CD8-positive, alpha-beta memory T cell (primary cell): ENCODE results near the gene UNC13A. TPM values are rescaled to one million over a fixed set of nuclear protein-coding genes. Genes with fewer than 3 reads are reported as not detected.
A peak's percentile ranks its signal among the peaks of the same experiment; 100 is the strongest.

Source experiments
- CTCF ChIA-PET: fragments of 350-600 bp; sonication (Branson Sonifier 250); formaldehyde crosslinking; loops from one replicate; lab custom pipeline; 2021; ENCODE audit warnings: antibody characterized with exemption; lab: Charles Lee
- POLR2A ChIA-PET: fragments of 350-600 bp; sonication (Branson Sonifier 250); formaldehyde crosslinking; loops from one replicate; lab custom pipeline; 2021; ENCODE audit warnings: antibody characterized with exemption; lab: Charles Lee
- DNase-seq, 5 donors: peaks; one replicate each; pipeline versions ENCODE4 v3.0.0 to v3.0.0-alpha.2; 2020 to 2022; ENCODE audit warnings: mixed read lengths in 1 of 5
- H3K27ac ChIP-seq: one replicate; pipeline ENCODE4 v1.7.0; 2013; ENCODE audit warnings: low read depth, mild to moderate bottlenecking, low read length, moderate library complexity
- H3K27me3 ChIP-seq: 2 replicates; pipeline ENCODE4 v1.7.0; 2013; ENCODE audit warnings: low read length, mild to moderate bottlenecking; ENCODE audit not compliant: insufficient read depth, poor library complexity, severe bottlenecking
- H3K36me3 ChIP-seq: 2 replicates; pipeline ENCODE4 v1.7.0; 2013; ENCODE audit warnings: mild to moderate bottlenecking, low read length, moderate library complexity; ENCODE audit not compliant: insufficient read depth
- H3K4me1 ChIP-seq: 2 replicates; pipeline ENCODE4 v1.7.0; 2013; ENCODE audit warnings: mild to moderate bottlenecking, low read length, moderate library complexity; ENCODE audit not compliant: insufficient read depth
- H3K4me3 ChIP-seq: 2 replicates; pipeline ENCODE4 v1.7.0; 2013; ENCODE audit warnings: mild to moderate bottlenecking, low read length
- H3K9me3 ChIP-seq: 2 replicates; pipeline ENCODE4 v1.7.0; 2013; ENCODE audit warnings: mild to moderate bottlenecking, low read length
- H3K27ac Mint-ChIP-seq, 8 donors: one replicate each; pipeline ENCODE4 v1.8.0; 2020 to 2021; ENCODE audit warnings: mixed read lengths in 8 of 8, mild to moderate bottlenecking in 6 of 8, inconsistent platforms in 3 of 8, moderate library complexity in 3 of 8
- H3K27me3 Mint-ChIP-seq, 2 donors: one replicate each; pipeline ENCODE4 v1.8.0; 2020 to 2021; ENCODE audit warnings: mixed read lengths in 2 of 2, mild to moderate bottlenecking in 1 of 2, moderate library complexity in 1 of 2
- H3K36me3 Mint-ChIP-seq, 3 donors: one replicate each; pipeline ENCODE4 v1.8.0; 2020 to 2021; ENCODE audit warnings: mixed read lengths in 3 of 3, inconsistent platforms in 1 of 3, mild to moderate bottlenecking in 1 of 3
- H3K4me1 Mint-ChIP-seq, 3 donors: one replicate each; pipeline ENCODE4 v1.8.0; 2020 to 2021; ENCODE audit warnings: mixed read lengths in 3 of 3, inconsistent platforms in 1 of 3, mild to moderate bottlenecking in 1 of 3
- H3K4me3 Mint-ChIP-seq, 7 donors: one replicate each; pipeline ENCODE4 v1.8.0; 2020 to 2021; ENCODE audit warnings: mixed read lengths in 7 of 7, mild to moderate bottlenecking in 6 of 7, moderate library complexity in 4 of 7, inconsistent platforms in 2 of 7
- H3K9me3 Mint-ChIP-seq, 5 donors: one replicate each; pipeline ENCODE4 v1.8.0; 2020 to 2022; ENCODE audit warnings: mixed read lengths in 5 of 5, mild to moderate bottlenecking in 3 of 5, moderate library complexity in 2 of 5, inconsistent platforms in 1 of 5
- polyA plus RNA-seq: library from polyadenylated mRNA; unstranded; fragments of 300-500 nt; fragmentation: Illumina TruSeq; gene quantifications from one replicate; pipeline ENCODE4 v1.2.3, GENCODE V29; 2021
- total RNA-seq, 2 experiments: library from RNA; stranded (reverse); gene quantifications; one replicate each; pipeline ENCODE4 v1.2.3, GENCODE V29; 2021

Gene UNC13A
- total and polyA plus RNA-seq, 3 experiments from 2014 or later: not detected

GRCh38 chr19:17658666-17659065 lies 29.5 kb downstream of the UNC13A start:
- H3K27me3 ChIP-seq: no peaks in the 10 kb centered on the region
- Mint-ChIP-seq H3K4me3 (no peak overlapping the region), H3K27ac (no peak overlapping the region), H3K4me1 (no peaks in the 10 kb centered on the region), H3K36me3 (no peaks in the 10 kb centered on the region), H3K9me3 (peaks cover 0 to 2% (median 0%) of the 10 kb centered on the region in 5 donors), H3K27me3 (peaks cover 20 to 24% of the 10 kb centered on the region in 2 donors)
- no peaks in the 10 kb centered on the region for H3K9me3 ChIP-seq
- POLR2A ChIA-PET: no interaction called here
- DNase-seq: no peak
- no peak overlapping the region for H3K27ac ChIP-seq
- no peak overlapping the region for H3K4me3 ChIP-seq
- CTCF ChIA-PET: no interaction called here
- H3K36me3 ChIP-seq: no peaks in the 10 kb centered on the region
- no peaks in the 10 kb centered on the region for H3K4me1 ChIP-seq

- H3K36me3 Mint-ChIP-seq: no peaks in the 10 kb centered on the region
- H3K9me3 Mint-ChIP-seq: peaks cover 0 to 2% (median 0%) of the 10 kb centered on the region in 5 donors
- H3K27ac Mint-ChIP-seq: no peak overlapping the region
- H3K27me3 ChIP-seq: no peaks in the 10 kb centered on the region
- ChIA-PET POLR2A (no interaction called here), CTCF (no interaction called here)
- no peak overlapping the region for H3K4me3 ChIP-seq
- H3K27me3 Mint-ChIP-seq: peaks cover 20% of the 10 kb centered on the region in 2 donors
- DNase-seq: no peak
- H3K4me1 Mint-ChIP-seq: no peaks in the 10 kb centered on the region
- no peaks in the 10 kb centered on the region for H3K9me3 ChIP-seq
- no peaks in the 10 kb centered on the region for H3K4me1 ChIP-seq
- no peak overlapping the region for H3K4me3 Mint-ChIP-seq
- H3K27ac ChIP-seq: no peak overlapping the region
- no peaks in the 10 kb centered on the region for H3K36me3 ChIP-seq
These were observed 29.9 kb downstream of the UNC13A start for GRCh38 chr19:17658240-17658639.

- Mint-ChIP-seq H3K9me3 (peaks cover 0 to 2% (median 0%) of the 10 kb centered on the region in 5 donors), H3K36me3 (no peaks in the 10 kb centered on the region), H3K4me3 (no peak overlapping the region), H3K27me3 (peaks cover 17 to 20% of the 10 kb centered on the region in 2 donors), H3K27ac (no peak overlapping the region), H3K4me1 (no peaks in the 10 kb centered on the region)
- H3K4me1 ChIP-seq: no peaks in the 10 kb centered on the region
- H3K27ac ChIP-seq: no peak overlapping the region
- no peak for DNase-seq
- H3K27me3 ChIP-seq: no peaks in the 10 kb centered on the region
- ChIA-PET CTCF (no interaction called here), POLR2A (no interaction called here)
- H3K4me3 ChIP-seq: no peak overlapping the region
- no peaks in the 10 kb centered on the region for H3K9me3 ChIP-seq
- H3K36me3 ChIP-seq: no peaks in the 10 kb centered on the region
These were observed 31.2 kb downstream of the UNC13A start for GRCh38 chr19:17656970-17657369.

GRCh38 chr19:17655751-17656472 lies 32.2 kb downstream of the UNC13A start:
- Mint-ChIP-seq H3K36me3 (no peaks in the 10 kb centered on the region), H3K27ac (peak overlapping the region in 1 of 8 donors; percentile 77), H3K9me3 (no peaks in the 10 kb centered on the region), H3K4me3 (no peak overlapping the region), H3K4me1 (no peaks in the 10 kb centered on the region), H3K27me3 (peaks cover 8 to 15% of the 10 kb centered on the region in 2 donors)
- ChIA-PET POLR2A (no interaction called here), CTCF (no interaction called here)
- no peak overlapping the region for H3K4me3 ChIP-seq
- no peaks in the 10 kb centered on the region for H3K27me3 ChIP-seq
- H3K27ac ChIP-seq: no peak overlapping the region
- no peak for DNase-seq
- no peaks in the 10 kb centered on the region for H3K9me3 ChIP-seq
- no peaks in the 10 kb centered on the region for H3K36me3 ChIP-seq
- H3K4me1 ChIP-seq: no peaks in the 10 kb centered on the region

GRCh38 chr19:17654993-17655392 lies 33.2 kb downstream of the UNC13A start:
- H3K4me3 ChIP-seq: no peak overlapping the region
- H3K36me3 ChIP-seq: no peaks in the 10 kb centered on the region
- no peaks in the 10 kb centered on the region for H3K4me1 Mint-ChIP-seq
- POLR2A ChIA-PET: no interaction called here
- CTCF ChIA-PET: no interaction called here
- no peaks in the 10 kb centered on the region for H3K36me3 Mint-ChIP-seq
- no peak overlapping the region for H3K4me3 Mint-ChIP-seq
- no peak for DNase-seq
- H3K27ac Mint-ChIP-seq: no peak overlapping the region
- no peak overlapping the region for H3K27ac ChIP-seq
- H3K9me3 ChIP-seq: no peaks in the 10 kb centered on the region
- H3K9me3 Mint-ChIP-seq: no peaks in the 10 kb centered on the region
- peaks cover 8 to 15% of the 10 kb centered on the region in 2 donors for H3K27me3 Mint-ChIP-seq
- H3K4me1 ChIP-seq: no peaks in the 10 kb centered on the region
- H3K27me3 ChIP-seq: no peaks in the 10 kb centered on the region

GRCh38 chr19:17652627-17653026 lies 35.5 kb downstream of the UNC13A start:
- Mint-ChIP-seq H3K4me1 (no peaks in the 10 kb centered on the region), H3K4me3 (no peak overlapping the region), H3K36me3 (no peaks in the 10 kb centered on the region), H3K27ac (no peak overlapping the region), H3K9me3 (no peaks in the 10 kb centered on the region), H3K27me3 (peaks cover 6 to 15% of the 10 kb centered on the region in 2 donors)
- H3K36me3 ChIP-seq: no peaks in the 10 kb centered on the region
- no peaks in the 10 kb centered on the region for H3K4me1 ChIP-seq
- DNase-seq: no peak
- no peak overlapping the region for H3K27ac ChIP-seq
- no peak overlapping the region for H3K4me3 ChIP-seq
- ChIA-PET POLR2A (no interaction called here), CTCF (no interaction called here)
- no peaks in the 10 kb centered on the region for H3K27me3 ChIP-seq
- no peaks in the 10 kb centered on the region for H3K9me3 ChIP-seq

- no peaks in the 10 kb centered on the region for H3K9me3 ChIP-seq
- POLR2A ChIA-PET: no interaction called here
These were observed 39.4 kb downstream of the UNC13A start for GRCh38 chr19:17648786-17649185.

GRCh38 chr19:17648097-17648660 lies 40.0 kb downstream of the UNC13A start:
- H3K27ac ChIP-seq: no peak overlapping the region
- no peaks in the 10 kb centered on the region for H3K4me1 ChIP-seq
- CTCF ChIA-PET: no interaction called here
- H3K27ac Mint-ChIP-seq: no peak overlapping the region
- no peak overlapping the region for H3K4me3 ChIP-seq
- H3K4me3 Mint-ChIP-seq: no peak overlapping the region
- H3K4me1 Mint-ChIP-seq: no peaks in the 10 kb centered on the region
- DNase-seq: no peak
- no peaks in the 10 kb centered on the region for H3K36me3 Mint-ChIP-seq
- H3K9me3 ChIP-seq: no peaks in the 10 kb centered on the region
- peaks cover 6 to 25% of the 10 kb centered on the region in 2 donors for H3K27me3 Mint-ChIP-seq
- no peaks in the 10 kb centered on the region for H3K9me3 Mint-ChIP-seq
- no peaks in the 10 kb centered on the region for H3K27me3 ChIP-seq
- no peaks in the 10 kb centered on the region for H3K36me3 ChIP-seq
- POLR2A ChIA-PET: no interaction called here

More at GRCh38 chr19:17648786-17649185, 39.4 kb downstream of the UNC13A start:
- Mint-ChIP-seq H3K27me3 (peaks cover 4 to 20% of the 10 kb centered on the region in 2 donors), H3K4me1 (no peaks in the 10 kb centered on the region), H3K4me3 (no peak overlapping the region), H3K36me3 (no peaks in the 10 kb centered on the region), H3K9me3 (no peaks in the 10 kb centered on the region), H3K27ac (no peak overlapping the region)
- CTCF ChIA-PET: no interaction called here
- no peaks in the 10 kb centered on the region for H3K36me3 ChIP-seq
- H3K4me3 ChIP-seq: no peak overlapping the region
- DNase-seq: no peak
- H3K4me1 ChIP-seq: no peaks in the 10 kb centered on the region
- H3K27ac ChIP-seq: no peak overlapping the region
- H3K27me3 ChIP-seq: no peaks in the 10 kb centered on the region
